ENCODE data around the gene TMEM175.

Gene TMEM175

DNA sequence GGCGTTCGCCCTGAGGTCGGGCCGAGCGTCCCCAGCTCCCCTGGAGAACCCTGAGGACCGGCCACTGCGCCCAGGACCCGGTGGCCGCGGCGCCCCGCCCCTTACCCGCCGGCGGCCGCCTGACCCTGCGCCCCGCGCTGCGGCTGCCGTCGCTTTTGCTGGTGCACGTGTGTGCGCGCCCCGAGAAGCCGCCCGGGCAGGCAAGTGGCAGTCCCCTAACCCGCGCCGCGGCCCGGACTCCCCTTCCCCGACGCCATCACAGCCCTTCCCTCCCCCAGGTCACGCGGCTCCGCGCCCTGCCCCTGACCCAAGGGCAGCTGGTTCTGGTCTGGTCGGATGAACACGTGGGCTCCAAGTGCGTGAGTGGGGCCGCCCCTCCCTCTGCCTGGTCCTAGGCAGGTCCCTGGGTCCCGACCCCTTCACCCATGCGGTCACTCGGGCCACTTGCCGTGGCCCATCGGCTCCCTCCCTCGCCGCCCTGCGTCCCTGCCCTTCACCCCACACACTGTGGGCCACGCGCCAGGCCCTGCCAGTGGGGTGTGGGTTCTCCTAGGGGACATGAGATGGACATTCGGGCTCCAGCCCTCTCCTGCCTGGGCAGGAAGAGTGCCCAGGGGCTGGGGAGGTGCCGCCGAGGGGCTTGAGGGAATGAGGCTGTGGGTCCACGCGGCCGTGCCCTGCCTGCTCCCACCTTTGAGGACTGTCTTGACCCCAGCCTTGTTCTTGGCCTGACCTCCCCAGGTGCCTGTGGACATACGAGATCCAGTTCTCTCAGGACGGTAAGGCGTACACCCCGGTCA lies 71.2 kb downstream of the TMEM175 start:
- TF ChIP-seq POLR2AphosphoS5 (IDR thresholded peaks at IDR 0.05; ENCODE audit: low read depth, low read length) (no peak), POU2F2 (IDR thresholded peaks at IDR 0.05; ENCODE audit: low read depth, low read length) (no peak), SPI1 (IDR thresholded peaks at IDR 0.05; ENCODE audit: low read depth, low read length) (no peak)
- DNase-seq (ENCODE audit: insufficient read length, low spot score): no peak
- FAIRE-seq: no peak

DNA sequence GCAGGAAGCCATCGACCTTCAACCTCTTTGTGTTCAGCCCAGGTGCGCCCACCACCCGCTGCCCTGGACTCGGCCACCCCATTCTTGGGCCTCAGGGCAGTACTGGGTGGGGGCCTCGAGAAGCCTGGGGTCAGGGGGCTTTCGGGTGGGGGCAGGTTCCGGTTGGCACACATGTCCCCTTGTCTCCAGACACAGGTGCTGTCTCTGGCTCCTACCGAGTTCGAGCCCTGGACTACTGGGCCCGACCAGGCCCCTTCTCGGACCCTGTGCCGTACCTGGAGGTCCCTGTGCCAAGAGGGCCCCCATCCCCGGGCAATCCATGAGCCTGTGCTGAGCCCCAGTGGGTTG lies 71.8 kb downstream of the TMEM175 start:
- FAIRE-seq (no peak), DNase-seq (ENCODE audit: insufficient read length, low spot score) (no peak)
- TF ChIP-seq POLR2A (IDR thresholded peaks at IDR 0.05; ENCODE audit: low read depth, low read length): no peak
- TF ChIP-seq POU2F2 (IDR thresholded peaks at IDR 0.05; ENCODE audit: low read depth, low read length): no peak
- TF ChIP-seq POLR2AphosphoS5 (IDR thresholded peaks at IDR 0.05; ENCODE audit: low read depth, low read length): no peak
- TF ChIP-seq TAF1 (IDR thresholded peaks at IDR 0.05; ENCODE audit: low read depth, low read length): no peak
- no peak for TF ChIP-seq PAX5 (IDR thresholded peaks at IDR 0.05; ENCODE audit: insufficient read depth, low read length, severe bottlenecking)
- TF ChIP-seq SPI1 (IDR thresholded peaks at IDR 0.05; ENCODE audit: low read depth, low read length): no peak

DNA sequence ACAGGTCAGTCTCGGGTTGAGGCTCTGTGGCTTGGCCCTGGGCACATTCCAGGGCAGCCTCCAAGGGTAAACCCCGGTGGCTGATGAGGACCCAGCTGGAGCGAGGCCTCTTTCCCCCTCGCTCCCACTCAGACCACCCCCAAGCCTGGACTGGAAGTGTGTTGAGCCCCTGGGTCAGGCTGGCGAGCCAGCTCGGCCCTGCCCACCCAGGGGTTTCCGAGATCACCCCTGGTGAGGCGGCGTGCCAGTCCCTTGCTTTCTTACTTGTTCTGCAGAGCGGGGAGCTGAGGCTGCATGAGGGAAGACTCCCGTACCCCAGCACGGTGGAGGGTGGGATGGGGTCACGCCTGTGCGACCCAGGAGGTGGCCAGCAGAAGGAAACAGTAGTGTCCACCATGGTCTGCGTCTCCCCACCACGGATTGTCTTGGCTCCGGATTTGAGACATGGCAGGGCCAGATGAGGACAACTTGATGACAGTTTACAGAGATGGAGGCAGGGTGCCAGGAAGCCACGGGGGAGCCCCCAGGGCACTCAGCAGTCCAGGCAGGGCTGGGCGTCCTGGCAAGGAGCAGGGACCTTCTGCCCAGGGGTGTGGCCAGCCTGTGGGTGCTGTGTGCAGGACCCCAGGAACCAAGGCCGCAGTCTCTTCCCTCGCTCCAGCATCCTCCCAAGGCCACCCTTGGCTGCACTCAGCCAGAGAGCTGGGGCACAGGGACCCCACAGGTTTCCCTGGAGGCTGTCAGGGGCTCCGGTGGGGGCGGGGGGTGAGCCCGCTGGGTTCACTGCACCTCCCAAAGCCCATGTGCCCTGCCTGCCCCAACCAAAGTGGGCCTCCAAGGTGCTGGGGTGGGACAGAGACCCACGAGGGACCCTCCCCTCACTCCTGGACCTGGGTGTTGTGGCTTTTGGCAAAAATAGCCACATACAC lies 72.6 kb downstream of the TMEM175 start:
- TF ChIP-seq TAF1 (IDR thresholded peaks at IDR 0.05; ENCODE audit: low read depth, low read length) (no peak), PAX5 (IDR thresholded peaks at IDR 0.05; ENCODE audit: insufficient read depth, low read length, severe bottlenecking) (no peak), POLR2AphosphoS5 (IDR thresholded peaks at IDR 0.05; ENCODE audit: low read depth, low read length) (no peak), SPI1 (IDR thresholded peaks at IDR 0.05; ENCODE audit: low read depth, low read length) (no peak), POU2F2 (IDR thresholded peaks at IDR 0.05; ENCODE audit: low read depth, low read length) (no peak), POLR2A (IDR thresholded peaks at IDR 0.05; ENCODE audit: low read depth, low read length) (no peak)
- FAIRE-seq: no peak
- no peak for DNase-seq (ENCODE audit: insufficient read length, low spot score)

DNA sequence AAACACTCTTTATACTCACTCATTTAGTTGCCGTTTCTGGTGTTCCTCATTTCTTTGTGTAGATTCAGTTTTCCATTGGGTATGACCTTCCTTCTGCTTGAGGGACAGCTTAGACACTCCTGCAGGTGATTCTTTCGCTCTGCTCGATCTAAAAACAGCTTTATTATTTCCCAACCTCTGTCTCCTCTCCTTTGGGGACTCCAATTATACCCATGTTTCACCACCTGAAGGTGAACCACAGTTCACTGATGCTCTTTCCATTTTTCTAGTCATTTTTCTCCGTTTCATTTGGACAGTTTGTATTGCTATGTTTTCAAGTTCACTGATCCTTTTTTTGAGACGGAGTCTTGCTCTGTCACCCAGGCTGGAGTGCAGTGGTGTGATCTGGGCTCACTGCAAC lies 74.6 kb downstream of the TMEM175 start:
- TF ChIP-seq PAX5 (IDR thresholded peaks at IDR 0.05; ENCODE audit: insufficient read depth, low read length, severe bottlenecking) (no peak), POLR2AphosphoS5 (IDR thresholded peaks at IDR 0.05; ENCODE audit: low read depth, low read length) (no peak), TAF1 (IDR thresholded peaks at IDR 0.05; ENCODE audit: low read depth, low read length) (no peak), SPI1 (IDR thresholded peaks at IDR 0.05; ENCODE audit: low read depth, low read length) (no peak), POU2F2 (IDR thresholded peaks at IDR 0.05; ENCODE audit: low read depth, low read length) (no peak), POLR2A (IDR thresholded peaks at IDR 0.05; ENCODE audit: low read depth, low read length) (no peak)
- FAIRE-seq: no peak
- no peak for DNase-seq (ENCODE audit: insufficient read length, low spot score)
